AG04450 (cell line): Measurements from ENCODE around the gene CAPN8. TPM values are rescaled to one million over a fixed set of nuclear protein-coding genes. Genes with fewer than 3 reads are reported as not detected.

Source experiments
- CTCF ChIA-PET: fragments of 300-600, 350-600 bp; formaldehyde crosslinking; extraction: SDS; loops from one replicate; lab custom pipeline; 2022; ENCODE audit warnings: antibody characterized with exemption, inconsistent platforms; lab: Charles Lee
- POLR2A ChIA-PET: fragments of 350-600 bp; formaldehyde crosslinking; extraction: SDS; loops from one replicate; lab custom pipeline; 2021; ENCODE audit warnings: antibody characterized with exemption, inconsistent platforms; lab: Yijun Ruan, JAX
- DNase-seq: peaks from one replicate; pipeline ENCODE4 v3.0.0-alpha.2; 2011; ENCODE audit warnings: low read depth, low spot score
- H3K27ac ChIP-seq: one replicate; pipeline ENCODE4 v1.5.1; 2012; ENCODE audit warnings: low read depth, low read length, control low read depth
- H3K27me3 ChIP-seq: one replicate; pipeline ENCODE4 v1.6.0; 2012; ENCODE audit warnings: low read length; ENCODE audit not compliant: control insufficient read depth, insufficient read depth
- H3K4me3 ChIP-seq: 2 replicates; pipeline ENCODE4 v1.5.1; 2011; ENCODE audit warnings: mild to moderate bottlenecking, low read depth, low read length, control low read depth
- H3K9me3 ChIP-seq: 2 replicates; pipeline ENCODE4 v1.5.1; 2012; ENCODE audit warnings: low read length; ENCODE audit not compliant: control insufficient read depth, insufficient read depth
- polyA plus RNA-seq: library from polyadenylated mRNA; depleted of rRNA; stranded (reverse); fragments of >200 nt; gene quantifications from 2 replicates; pipeline ENCODE4 v1.2.3, GENCODE V29; 2011
- TF ChIP-seq, protein P1 (sequence below): IDR thresholded peaks from 2 replicates; pipeline ENCODE4 v1.5.1; 2011; ENCODE audit warnings: low read depth, low read length, control low read depth, inconsistent platforms

Gene CAPN8
- polyA plus RNA-seq, 1 experiment: not detected

DNA sequence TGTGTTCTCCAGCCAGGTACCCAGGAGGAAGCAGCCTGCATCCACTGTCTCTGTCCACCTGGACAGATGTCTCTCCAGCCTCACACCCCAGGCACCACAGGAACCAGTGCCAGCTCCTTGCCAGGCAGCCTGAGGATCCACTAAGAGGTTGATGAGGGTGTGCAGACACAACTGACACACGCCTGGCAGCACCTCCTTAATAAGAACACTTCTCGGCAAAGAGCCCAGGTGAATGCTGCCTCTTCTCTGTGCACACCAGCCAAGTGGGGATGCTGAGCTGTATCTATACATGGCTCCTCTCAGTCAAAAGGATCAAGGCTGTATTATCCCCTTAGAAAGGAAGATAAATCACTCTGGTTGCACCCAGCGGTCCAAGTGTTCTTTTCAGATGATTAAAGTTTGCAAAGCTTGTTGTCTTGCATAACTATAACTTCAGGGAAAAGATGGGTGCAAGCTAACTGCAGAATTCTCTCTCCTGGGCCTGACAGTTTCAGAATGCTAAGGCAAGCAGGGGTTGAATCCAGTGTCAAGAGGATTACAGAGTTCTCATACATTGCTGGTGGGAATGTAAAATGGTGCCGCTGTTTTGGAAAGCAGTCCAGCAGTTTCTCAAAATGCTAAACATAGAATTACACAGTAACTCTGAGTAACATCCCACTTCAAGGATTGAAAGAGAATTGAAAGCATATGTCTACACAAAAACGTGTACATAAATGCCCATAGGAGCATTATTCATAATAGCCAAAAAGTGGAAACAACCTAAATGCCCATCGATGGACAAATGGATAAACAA is 3.7 kb upstream of the CAPN8 start:
- DNase-seq: no peak
- CTCF ChIA-PET: no interaction called here

DNA sequence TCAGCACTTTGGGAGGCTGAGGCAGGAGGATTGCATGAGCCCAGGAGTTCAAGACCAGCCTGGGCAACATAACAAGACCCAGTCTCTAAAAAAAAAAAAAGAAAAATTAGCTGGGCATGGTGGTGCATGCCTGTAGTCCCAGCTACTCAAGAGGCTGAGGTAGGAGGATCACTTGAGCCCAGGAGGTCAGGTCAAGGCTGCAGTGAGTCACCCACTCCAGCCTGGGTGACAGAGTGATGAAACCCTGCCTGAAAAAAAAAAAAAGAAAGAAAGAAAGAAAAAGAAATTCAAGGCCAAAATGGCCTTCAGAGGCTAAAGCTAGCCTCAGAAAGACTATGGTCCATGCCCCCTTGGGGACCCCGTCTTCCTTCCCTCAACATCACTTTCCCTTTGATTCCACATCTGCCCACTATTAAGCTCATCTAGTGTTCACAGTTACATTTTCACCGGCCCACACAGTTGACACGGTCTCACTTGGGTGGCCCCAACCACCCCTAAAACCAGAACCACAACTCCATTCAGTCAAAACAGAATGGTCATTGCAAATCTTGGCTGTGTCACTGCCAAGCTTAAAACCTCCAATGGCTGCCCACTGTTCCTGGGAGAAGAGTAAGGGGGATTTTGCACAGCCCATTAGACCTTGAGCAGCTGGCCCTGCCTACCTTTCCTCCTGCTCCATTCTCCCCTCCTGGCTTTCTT is 2.1 kb upstream of the CAPN8 start:
- POLR2A ChIA-PET: no interaction called here
- TF ChIP-seq, protein P1, sequence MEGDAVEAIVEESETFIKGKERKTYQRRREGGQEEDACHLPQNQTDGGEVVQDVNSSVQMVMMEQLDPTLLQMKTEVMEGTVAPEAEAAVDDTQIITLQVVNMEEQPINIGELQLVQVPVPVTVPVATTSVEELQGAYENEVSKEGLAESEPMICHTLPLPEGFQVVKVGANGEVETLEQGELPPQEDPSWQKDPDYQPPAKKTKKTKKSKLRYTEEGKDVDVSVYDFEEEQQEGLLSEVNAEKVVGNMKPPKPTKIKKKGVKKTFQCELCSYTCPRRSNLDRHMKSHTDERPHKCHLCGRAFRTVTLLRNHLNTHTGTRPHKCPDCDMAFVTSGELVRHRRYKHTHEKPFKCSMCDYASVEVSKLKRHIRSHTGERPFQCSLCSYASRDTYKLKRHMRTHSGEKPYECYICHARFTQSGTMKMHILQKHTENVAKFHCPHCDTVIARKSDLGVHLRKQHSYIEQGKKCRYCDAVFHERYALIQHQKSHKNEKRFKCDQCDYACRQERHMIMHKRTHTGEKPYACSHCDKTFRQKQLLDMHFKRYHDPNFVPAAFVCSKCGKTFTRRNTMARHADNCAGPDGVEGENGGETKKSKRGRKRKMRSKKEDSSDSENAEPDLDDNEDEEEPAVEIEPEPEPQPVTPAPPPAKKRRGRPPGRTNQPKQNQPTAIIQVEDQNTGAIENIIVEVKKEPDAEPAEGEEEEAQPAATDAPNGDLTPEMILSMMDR: no peak

More for the DNA sequence above, 3.7 kb upstream of the CAPN8 start:
- Histone ChIP-seq H3K9me3 (peaks cover 3% of the 10 kb centered on the region), H3K4me3 (no peak overlapping the region), H3K27me3 (peaks cover 3% of the 10 kb centered on the region), H3K27ac (no peak overlapping the region)
- POLR2A ChIA-PET: no interaction called here
- TF ChIP-seq, protein P1: no peak

DNA sequence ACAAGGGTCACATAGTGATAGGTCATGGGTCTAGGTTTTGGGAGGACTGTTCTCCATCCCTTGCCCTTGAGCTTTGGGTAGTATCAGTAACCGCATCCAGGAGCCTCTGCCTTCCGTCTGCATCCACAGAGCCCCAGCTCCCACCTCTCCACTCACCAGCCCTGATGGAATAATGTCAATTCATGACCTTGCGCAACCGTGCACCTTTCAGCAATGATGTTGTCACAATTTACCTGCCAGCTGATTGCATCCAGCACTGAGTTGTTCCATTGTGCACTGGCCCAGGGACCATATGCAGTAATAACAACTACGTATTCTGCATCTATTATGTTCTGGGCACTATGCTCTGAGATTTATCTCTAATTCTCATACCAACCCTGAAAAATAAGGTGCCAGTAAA is 1.4 kb downstream of the CAPN8 start:
- peaks cover 14% of the 10 kb centered on the region for H3K27me3 ChIP-seq
- H3K4me3 ChIP-seq: no peak overlapping the region
- ChIA-PET POLR2A (no interaction called here), CTCF (interaction anchor here (1.6 kb wide), 1 partner anchor 530 kb away, joined by 5 read pairs; no protein-coding TSS in a partner anchor)
- no peaks in the 10 kb centered on the region for H3K9me3 ChIP-seq
- no peak for DNase-seq
- TF ChIP-seq, protein P1: no peak
- no peak overlapping the region for H3K27ac ChIP-seq

More for the DNA sequence above, 2.1 kb upstream of the CAPN8 start:
- no peaks in the 10 kb centered on the region for H3K9me3 ChIP-seq
- CTCF ChIA-PET: interaction anchor here (0.7 kb wide), 1 partner anchor 135 kb away, joined by 4 read pairs; no protein-coding TSS in a partner anchor
- H3K27ac ChIP-seq: no peak overlapping the region
- no peak overlapping the region for H3K4me3 ChIP-seq
- peaks cover 8% of the 10 kb centered on the region for H3K27me3 ChIP-seq
- DNase-seq: no peak

DNA sequence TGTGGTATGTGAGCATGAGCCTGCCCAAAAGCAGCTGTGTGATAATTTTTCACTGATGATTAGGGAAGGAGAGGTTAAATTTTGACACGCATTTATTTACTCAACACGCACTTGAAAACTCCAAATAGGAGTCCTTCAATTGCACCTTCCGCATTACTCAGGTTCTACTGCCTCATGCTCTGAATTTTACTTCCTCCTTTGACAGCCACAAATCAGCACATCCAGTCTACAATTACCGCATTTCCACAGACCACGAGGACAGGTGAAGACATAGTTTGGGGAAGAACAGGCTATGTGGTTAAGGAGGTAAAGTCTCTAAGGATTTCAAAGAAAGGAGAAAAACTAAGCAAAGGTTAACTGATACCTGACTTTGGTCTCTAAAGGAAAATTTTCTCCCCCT is 2.6 kb downstream of the CAPN8 start:
- H3K4me3 ChIP-seq: no peak overlapping the region
- DNase-seq: no peak
- no peak overlapping the region for H3K27ac ChIP-seq
- peaks cover 20% of the 10 kb centered on the region for H3K27me3 ChIP-seq
- POLR2A ChIA-PET: no interaction called here
- no peaks in the 10 kb centered on the region for H3K9me3 ChIP-seq
- CTCF ChIA-PET: interaction anchor here (1.6 kb wide), 1 partner anchor 529 kb away, joined by 5 read pairs; no protein-coding TSS in a partner anchor
- TF ChIP-seq, protein P1: no peak

DNA sequence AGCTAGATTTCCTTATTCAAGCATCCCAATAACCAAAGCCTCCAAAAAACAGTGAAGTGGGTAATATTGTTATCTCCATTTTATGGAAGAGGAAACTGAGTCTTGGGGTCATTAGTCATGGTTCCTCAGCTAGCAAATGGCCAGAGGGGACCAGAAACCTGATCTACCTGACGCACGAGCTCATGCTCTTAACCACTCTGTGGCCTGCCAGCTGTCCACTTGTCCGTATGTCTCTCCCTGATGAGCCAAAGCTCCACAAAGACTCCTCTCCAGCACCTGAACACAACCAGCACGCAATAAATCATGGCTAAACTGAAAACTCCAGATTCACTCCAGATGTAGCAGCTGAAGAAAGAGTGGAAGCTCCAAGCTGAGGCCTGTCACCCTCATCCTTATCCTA is 5.8 kb downstream of the CAPN8 start:
- TF ChIP-seq, protein P1: no peak
- peaks cover 20% of the 10 kb centered on the region for H3K27me3 ChIP-seq
- H3K27ac ChIP-seq: no peak overlapping the region
- no peak overlapping the region for H3K4me3 ChIP-seq
- ChIA-PET POLR2A (no interaction called here), CTCF (no interaction called here)
- no peaks in the 10 kb centered on the region for H3K9me3 ChIP-seq
- DNase-seq: no peak
